ENCODE data around the gene AUTS2. TPM values are rescaled to one million over a fixed set of nuclear protein-coding genes. Genes with fewer than 3 reads are reported as not detected.
A peak's percentile ranks its signal among the peaks of the same experiment; 100 is the strongest.

The AUTS2 gene
- total RNA-seq, 2 donors from 2014 or later: 8.6 TPM

GRCh38 chr7:69823151-69823744, 225.0 kb downstream of the AUTS2 start:
- Histone ChIP-seq H3K4me1 (peaks cover 0 to 6% of the 10 kb centered on the region in 2 donors), H3K27me3 (no peaks in the 10 kb centered on the region), H3K4me3 (no peak overlapping the region), H3K36me3 (no peaks in the 10 kb centered on the region), H3K9me3 (no peaks in the 10 kb centered on the region), H3K27ac (no peak overlapping the region)
- no peak for DNase-seq (ENCODE audit: low spot score)
- no peak for TF ChIP-seq CTCF (IDR thresholded peaks at IDR 0.05)

- TF ChIP-seq CTCF (IDR thresholded peaks at IDR 0.05): peak in 1 of 2 donors; percentile 26
- H3K4me3 ChIP-seq: no peak overlapping the region
- no peak for DNase-seq (ENCODE audit: low spot score)
- no peaks in the 10 kb centered on the region for H3K9me3 ChIP-seq
- no peaks in the 10 kb centered on the region for H3K27me3 ChIP-seq
- no peak overlapping the region for H3K27ac ChIP-seq
- H3K36me3 ChIP-seq: no peaks in the 10 kb centered on the region
- H3K4me1 ChIP-seq: peaks cover 0 to 6% of the 10 kb centered on the region in 2 donors
Observed at GRCh38 chr7:69825113-69825972, 227.1 kb downstream of the AUTS2 start.

- DNase-seq (ENCODE audit: low spot score): no peak
- no peaks in the 10 kb centered on the region for H3K9me3 ChIP-seq
Observed at GRCh38 chr7:69826283-69826682, 228.0 kb downstream of the AUTS2 start.

GRCh38 chr7:69827140-69827539, 228.9 kb downstream of the AUTS2 start:
- no peak for TF ChIP-seq CTCF (IDR thresholded peaks at IDR 0.05)
- Histone ChIP-seq H3K9me3 (no peaks in the 10 kb centered on the region), H3K27ac (no peak overlapping the region), H3K4me3 (no peak overlapping the region), H3K4me1 (peaks cover 0 to 6% of the 10 kb centered on the region in 2 donors), H3K27me3 (no peaks in the 10 kb centered on the region), H3K36me3 (no peaks in the 10 kb centered on the region)
- DNase-seq (ENCODE audit: low spot score): no peak

More at GRCh38 chr7:69826283-69826682, 228.0 kb downstream of the AUTS2 start:
- Histone ChIP-seq H3K36me3 (no peaks in the 10 kb centered on the region), H3K4me3 (no peak overlapping the region), H3K27me3 (no peaks in the 10 kb centered on the region), H3K4me1 (peaks cover 0 to 6% of the 10 kb centered on the region in 2 donors), H3K27ac (no peak overlapping the region)
- TF ChIP-seq CTCF (IDR thresholded peaks at IDR 0.05): no peak

GRCh38 chr7:69827558-69827957, 229.3 kb downstream of the AUTS2 start:
- no peaks in the 10 kb centered on the region for H3K36me3 ChIP-seq
- H3K27me3 ChIP-seq: no peaks in the 10 kb centered on the region
- H3K9me3 ChIP-seq: no peaks in the 10 kb centered on the region
- H3K4me3 ChIP-seq: no peak overlapping the region
- no peak for DNase-seq (ENCODE audit: low spot score)
- no peak overlapping the region for H3K27ac ChIP-seq
- peaks cover 0 to 6% of the 10 kb centered on the region in 2 donors for H3K4me1 ChIP-seq
- TF ChIP-seq CTCF (IDR thresholded peaks at IDR 0.05): no peak

All from right atrium auricular region (tissue), 2 donors.